HEK293T (cell line): ENCODE results near the gene TSPAN12.
"Not testable (repeated sequence)": the region's sequence is repeated elsewhere in the genome, so short reads cannot be mapped to it uniquely, and the experiment has no call there.

Source experiments
- CTCF ChIA-PET: fragments of 350-600 bp; formaldehyde crosslinking; extraction: SDS; loops from one replicate; lab custom pipeline; 2021; ENCODE audit warnings: antibody characterized with exemption, inconsistent platforms; lab: Yijun Ruan, JAX
- POLR2A ChIA-PET: fragments of 350-600 bp; formaldehyde crosslinking; extraction: SDS; loops from one replicate; lab custom pipeline; 2020; ENCODE audit warnings: antibody characterized with exemption, inconsistent platforms; lab: Yijun Ruan, JAX
- DNase-seq: peaks from one replicate; pipeline ENCODE4 v3.0.0; 2012; ENCODE audit warnings: mixed read lengths; ENCODE audit errors: extremely low spot score
- ARNT ChIP-seq: fragments of 450-650 bp; IDR thresholded peaks from 2 replicates; pipeline ENCODE4 v1.6.1; 2017; ENCODE audit warnings: mild to moderate bottlenecking
- BHLHE40 ChIP-seq: fragments of 450-650 bp; IDR thresholded peaks from 2 replicates; pipeline ENCODE4 v1.6.1; 2016; ENCODE audit warnings: mild to moderate bottlenecking, moderate library complexity, borderline replicate concordance
- CTBP1 ChIP-seq: fragments of 450-650 bp; IDR thresholded peaks from 2 replicates; pipeline ENCODE4 v1.6.1; 2016; ENCODE audit warnings: borderline replicate concordance
- ELF4 ChIP-seq: fragments of 450-650 bp; IDR thresholded peaks from 2 replicates; pipeline ENCODE4 v1.6.1; 2017; ENCODE audit warnings: antibody characterized with exemption
- FOXA1 ChIP-seq: fragments of 450-650 bp; IDR thresholded peaks from 2 replicates; pipeline ENCODE4 v1.6.1; 2016; ENCODE audit warnings: mild to moderate bottlenecking
- FOXK2 ChIP-seq: fragments of 450-650 bp; IDR thresholded peaks from 2 replicates; pipeline ENCODE4 v1.6.1; 2016; ENCODE audit warnings: mild to moderate bottlenecking
- FOXM1 ChIP-seq: fragments of 450-650 bp; IDR thresholded peaks from 2 replicates; pipeline ENCODE4 v1.6.1; 2017; ENCODE audit warnings: mild to moderate bottlenecking, borderline replicate concordance
- HDGF ChIP-seq: fragments of 450-650 bp; IDR thresholded peaks from 2 replicates; pipeline ENCODE4 v1.6.1; 2017; ENCODE audit warnings: antibody characterized with exemption, borderline replicate concordance
- L3MBTL2 ChIP-seq: fragments of 450-650 bp; conservative IDR thresholded peaks from 2 replicates; pipeline ENCODE4 v1.6.1; 2016; ENCODE audit warnings: mild to moderate bottlenecking
- LEF1 ChIP-seq: fragments of 450-650 bp; IDR thresholded peaks from 2 replicates; pipeline ENCODE4 v1.6.1; 2017; ENCODE audit warnings: mild to moderate bottlenecking, borderline replicate concordance
- NFRKB ChIP-seq: fragments of 450-650 bp; IDR thresholded peaks from 2 replicates; pipeline ENCODE4 v1.6.1; 2016; ENCODE audit warnings: mild to moderate bottlenecking, moderate library complexity
- PKNOX1 ChIP-seq: fragments of 450-650 bp; IDR thresholded peaks from 2 replicates; pipeline ENCODE4 v1.6.1; 2016
- SP1 ChIP-seq: fragments of 450-650 bp; IDR thresholded peaks from 2 replicates; pipeline ENCODE4 v1.6.1; 2017
- SUZ12 ChIP-seq: fragments of 450-650 bp; IDR thresholded peaks from 2 replicates; pipeline ENCODE4 v1.6.1; 2016; ENCODE audit warnings: mild to moderate bottlenecking
- TARDBP ChIP-seq: fragments of 450-650 bp; IDR thresholded peaks from 2 replicates; pipeline ENCODE4 v1.6.1; 2016
- ZNF384 ChIP-seq: fragments of 450-650 bp; IDR thresholded peaks from 2 replicates; pipeline ENCODE4 v1.6.1; 2016

Gene TSPAN12

DNA sequence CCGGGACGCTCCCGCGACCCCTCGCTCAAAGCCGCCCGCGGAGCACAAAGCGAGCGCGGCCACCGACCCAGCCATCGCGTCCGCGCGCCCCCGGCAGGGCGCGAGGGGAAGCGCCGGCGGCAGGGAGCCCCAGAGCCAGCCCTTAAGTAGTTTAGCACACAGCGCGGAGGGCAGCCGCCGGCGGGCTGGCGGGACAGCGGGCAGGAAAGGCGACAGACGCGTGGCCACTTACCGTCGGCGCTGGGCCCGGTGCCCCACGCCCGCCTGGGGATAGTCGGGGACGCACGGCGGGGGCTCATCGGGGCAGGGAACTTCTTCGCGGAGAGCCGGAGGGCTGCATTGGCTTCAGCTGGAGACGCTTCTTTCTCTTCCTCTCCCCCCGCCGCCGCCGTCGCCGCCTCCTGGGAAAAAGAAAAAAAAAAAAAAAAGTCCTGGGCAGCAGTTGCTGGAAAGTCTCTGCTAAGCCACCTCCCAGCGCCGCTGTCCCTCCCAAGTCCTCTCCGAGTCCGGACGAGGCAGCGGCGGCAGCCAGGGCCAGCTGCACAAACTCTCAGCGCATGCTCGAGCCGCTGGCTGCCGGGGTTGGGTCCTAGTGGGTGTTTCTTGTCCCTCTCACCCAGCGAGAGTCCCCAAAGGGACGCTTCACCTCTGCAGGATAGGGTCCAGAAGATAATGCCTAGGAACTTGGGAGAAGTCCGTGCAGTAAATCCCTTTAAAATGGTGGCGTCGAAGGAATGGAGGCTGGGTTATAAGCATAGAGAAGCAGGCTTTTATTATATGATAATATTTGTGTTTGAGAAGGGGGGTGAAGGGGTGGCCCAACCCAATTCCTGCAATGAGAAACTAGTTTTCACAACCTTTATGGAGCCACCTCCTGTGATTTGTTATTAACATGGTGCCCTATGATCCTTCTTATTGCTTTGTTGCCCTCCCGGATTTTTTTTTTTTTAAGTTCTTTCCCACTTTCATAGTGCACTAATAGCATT is at the start of gene TSPAN12:
Gene TSPAN12 (minus strand): TSS at position 557 of the 986 bp plus-strand sequence. CDS start 1,381 bp downstream, outside the sequence.
- peak; percentile 83 for DNase-seq
- peak; percentile 88 for TF ChIP-seq L3MBTL2
- TF ChIP-seq ZNF384, result peak; percentile 94
- TF ChIP-seq FOXA1, result no peak
- ChIA-PET POLR2A (interaction anchor here (1.2 kb wide), 1 partner anchor 11 kb away, joined by 4 read pairs; no protein-coding TSS in a partner anchor), CTCF (interaction anchor here (0.6 to 1.6 kb wide), 5 partner anchors 10 to 138 kb away, joined by 3 to 6 read pairs (median 3); no protein-coding TSS in a partner anchor)

- POLR2A ChIA-PET, result no interaction called here
- CTCF ChIA-PET, result no interaction called here
- no peak for DNase-seq
- TF ChIP-seq PKNOX1, result no peak
- no peak for TF ChIP-seq BHLHE40
- TF ChIP-seq L3MBTL2, result no peak
- TF ChIP-seq NFRKB, result no peak
- TF ChIP-seq ELF4, result no peak
- TF ChIP-seq ARNT, result no peak
- TF ChIP-seq FOXK2, result no peak
- no peak for TF ChIP-seq LEF1
Observed at GRCh38 chr7:120898715-120899499, 41.0 kb upstream of the TSPAN12 start.

GRCh38 chr7:120895253-120895652 is 37.3 kb upstream of the TSPAN12 start:
- DNase-seq, CTCF ChIA-PET, POLR2A ChIA-PET: not testable (repeated sequence)

DNA sequence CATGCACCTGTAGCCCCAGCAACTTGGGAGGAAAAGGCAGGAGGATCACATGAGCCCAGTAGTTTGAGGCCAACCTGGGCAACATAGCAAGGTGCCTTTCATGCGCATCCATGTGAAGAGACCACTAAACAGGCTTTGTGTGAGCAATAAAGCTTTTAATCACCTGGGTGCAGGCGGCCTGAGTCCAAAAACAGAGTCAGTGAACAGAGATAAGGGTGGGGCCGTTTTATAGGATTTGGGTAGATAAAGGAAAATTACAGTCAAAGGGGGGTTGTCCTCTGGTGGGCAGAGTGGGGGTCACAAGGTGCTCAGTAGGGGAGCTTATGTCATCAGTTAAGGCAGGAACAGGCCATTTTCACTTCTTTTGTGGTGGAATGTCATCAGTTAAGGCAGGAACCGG is 27.7 kb upstream of the TSPAN12 start:
- POLR2A ChIA-PET, CTCF ChIA-PET, DNase-seq: not testable (repeated sequence)

DNA sequence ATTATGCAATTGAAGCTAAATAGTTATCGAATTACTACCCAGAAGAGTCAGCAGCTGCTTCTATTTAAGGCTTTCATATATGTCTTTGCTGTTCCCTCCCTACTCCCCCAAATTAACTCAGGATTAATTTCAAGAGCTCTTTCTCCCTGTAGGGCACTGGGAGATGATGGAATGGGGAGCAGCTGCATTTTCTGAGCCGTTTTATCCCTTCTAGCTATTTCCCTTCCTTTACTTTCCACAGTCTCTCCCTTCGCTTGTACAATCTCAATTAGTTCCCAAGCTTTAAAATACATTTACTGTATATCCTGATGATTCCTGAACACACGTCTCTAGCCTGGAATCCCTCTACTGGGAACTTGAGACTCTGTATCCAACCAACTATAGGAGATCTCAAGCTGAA is 19.8 kb upstream of the TSPAN12 start:
- POLR2A ChIA-PET, result no interaction called here
- no peak for DNase-seq
- TF ChIP-seq CTBP1 (no peak), ELF4 (no peak), TARDBP (no peak), LEF1 (no peak), BHLHE40 (no peak), ARNT (no peak), FOXM1 (no peak), ZNF384 (no peak), PKNOX1 (no peak), SUZ12 (no peak), NFRKB (no peak), L3MBTL2 (no peak), HDGF (no peak), FOXA1 (no peak), SP1 (no peak), FOXK2 (no peak)
- CTCF ChIA-PET, result interaction anchor here (1.1 kb wide), 1 partner anchor 72 kb away, joined by 3 read pairs; no protein-coding TSS in a partner anchor

DNA sequence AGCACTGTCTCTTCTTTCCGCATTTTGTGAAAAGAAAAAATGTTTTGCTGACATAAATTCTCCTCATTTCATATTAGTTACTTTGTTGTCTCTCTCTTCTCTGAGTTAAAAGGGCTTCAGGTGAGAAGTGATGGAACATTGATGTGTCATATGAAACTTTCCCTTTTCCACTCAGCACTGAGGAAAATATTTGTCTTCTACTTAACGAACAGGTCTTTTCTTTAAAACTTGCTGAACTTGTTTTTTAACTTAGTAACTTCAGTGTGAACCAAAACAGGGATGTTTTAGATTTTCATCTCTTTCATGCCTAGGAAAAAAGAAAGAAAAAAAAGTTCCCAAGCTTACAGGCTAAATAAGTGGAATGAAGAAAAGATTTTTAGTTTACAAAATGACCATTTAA is 19.0 kb upstream of the TSPAN12 start:
- CTCF ChIA-PET, result interaction anchor here (1.1 kb wide), 1 partner anchor 71 kb away, joined by 3 read pairs; no protein-coding TSS in a partner anchor
- POLR2A ChIA-PET, result no interaction called here
- no peak for DNase-seq
- TF ChIP-seq FOXK2 (no peak), BHLHE40 (no peak), ZNF384 (no peak), L3MBTL2 (no peak), HDGF (no peak), FOXA1 (no peak), SUZ12 (no peak), SP1 (no peak), TARDBP (no peak), ELF4 (no peak), ARNT (no peak), LEF1 (no peak), PKNOX1 (no peak)
